GM12878 (cell line): Measurements from ENCODE around the gene C16orf74. TPM values are rescaled to one million over a fixed set of nuclear protein-coding genes. Genes with fewer than 3 reads are reported as not detected.

Experiments used
- ASH2L ChIP-seq: fragments of 300-600, 200-600 bp; sonication (generic); IDR thresholded peaks from 2 replicates; pipeline ENCODE4 v1.6.1; 2017; ENCODE audit warnings: low read depth, mild to moderate bottlenecking, borderline replicate concordance
- ATF7 ChIP-seq: fragments of 450-650 bp; IDR thresholded peaks from 2 replicates; pipeline ENCODE4 v1.6.1; 2016; ENCODE audit warnings: low read depth, mild to moderate bottlenecking
- CBX3 ChIP-seq: fragments of 200-600 bp; sonication (generic); IDR thresholded peaks from 2 replicates; pipeline ENCODE4 v1.6.1; 2016; ENCODE audit warnings: low read depth, borderline replicate concordance
- KLF5 ChIP-seq: fragments of 450-650 bp; IDR thresholded peaks from 2 replicates; pipeline ENCODE4 v1.6.1; 2014; ENCODE audit warnings: mild to moderate bottlenecking; ENCODE audit not compliant: partially characterized antibody
- MXI1 ChIP-seq: fragments of 150-350 bp; IDR thresholded peaks from 2 replicates; pipeline ENCODE4 v1.6.1; 2011; ENCODE audit warnings: low read depth, mild to moderate bottlenecking, inconsistent platforms, low read length, improper control_type of control experiment
- MYB ChIP-seq: fragments of 150-350 bp; IDR thresholded peaks from 2 replicates; pipeline ENCODE4 v1.6.1; 2014; ENCODE audit warnings: mild to moderate bottlenecking, low read depth, low read length, borderline replicate concordance
- NFYB ChIP-seq: IDR thresholded peaks from 2 replicates; pipeline ENCODE4 v1.6.1; 2011; ENCODE audit warnings: low read depth, mild to moderate bottlenecking, low read length, improper control_type of control experiment, moderate library complexity; ENCODE audit not compliant: insufficient read depth
- NRF1 ChIP-seq: conservative IDR thresholded peaks from 2 replicates; pipeline ENCODE4 v1.6.1; 2011; ENCODE audit warnings: mild to moderate bottlenecking, low read depth, low read length, improper control_type of control experiment
- POLR2A ChIP-seq: IDR thresholded peaks from 2 replicates; pipeline ENCODE4 v1.6.1; 2011; ENCODE audit warnings: low read depth, mild to moderate bottlenecking, low read length
- RFX5 ChIP-seq: IDR thresholded peaks from 2 replicates; pipeline ENCODE4 v1.6.1; 2011; ENCODE audit warnings: low read depth, low read length, improper control_type of control experiment
- SPI1 ChIP-seq: IDR thresholded peaks from 2 replicates; pipeline ENCODE4 v1.6.1; 2011; ENCODE audit warnings: low read depth, mild to moderate bottlenecking, low read length, moderate library complexity, borderline replicate concordance; ENCODE audit not compliant: insufficient read depth
- SUZ12 ChIP-seq: fragments of 200-600 bp; sonication (generic); IDR thresholded peaks from one replicate; pipeline ENCODE4 v1.6.1; 2018; ENCODE audit warnings: antibody characterized with exemption, mild to moderate bottlenecking; ENCODE audit not compliant: unreplicated experiment
- TCF3 ChIP-seq: IDR thresholded peaks from 2 replicates; pipeline ENCODE4 v1.6.1; 2012; ENCODE audit warnings: low read depth, mild to moderate bottlenecking, low read length, borderline replicate concordance; ENCODE audit not compliant: insufficient read depth
- ZNF24 ChIP-seq: fragments of 450-650 bp; IDR thresholded peaks from 2 replicates; pipeline ENCODE4 v1.6.1; 2017; ENCODE audit warnings: antibody characterized with exemption, mild to moderate bottlenecking
- ZNF622 ChIP-seq: fragments of 450-650 bp; IDR thresholded peaks from 2 replicates; pipeline ENCODE4 v1.6.1; 2017; ENCODE audit warnings: mild to moderate bottlenecking, inconsistent platforms
- ZSCAN29 ChIP-seq: fragments of 450-650 bp; IDR thresholded peaks from 2 replicates; pipeline ENCODE4 v1.6.1; 2017; ENCODE audit warnings: mild to moderate bottlenecking, moderate library complexity
- polyA plus RNA-seq, 11 experiments: library from polyadenylated mRNA; depleted of rRNA in 4 of 11; unstranded in 6 of 11; stranded (reverse) in 5 of 11; fragments of >200 nt; fragmentation: Nextera tagmentation in 4 of 11; fragmentation: Illumina TruSeq in 1 of 11; extraction: Ambion mirVana in 4 of 11; extraction: Trizol in 1 of 11; gene quantifications; 1 replicate in 1 of 11; 2 replicates in 10 of 11; pipeline versions ENCODE4 v1.2.1 to v1.2.3, GENCODE V29; 2011 to 2016; ENCODE audit warnings: inconsistent platforms in 2 of 11, missing spikeins in 2 of 11, low read depth in 1 of 11
- total RNA-seq, 4 experiments: library from RNA; depleted of rRNA in 3 of 4; stranded (reverse); fragments of >200 nt in 3 of 4; fragmentation: Illumina TruSeq in 1 of 4; extraction: Trizol in 1 of 4; gene quantifications; 2 replicates each; pipeline versions ENCODE4 v1.2.1 to v1.2.3, GENCODE V29; 2013 to 2021
- TF ChIP-seq, protein P1 (sequence below): IDR thresholded peaks from 2 replicates; pipeline ENCODE4 v1.6.1; 2012; ENCODE audit warnings: improper control_type of control experiment, low read depth, low read length; ENCODE audit not compliant: insufficient replicate concordance
- TF ChIP-seq, protein P2 (sequence below): fragments of 450-650 bp; IDR thresholded peaks from 2 replicates; pipeline ENCODE4 v1.6.1; 2017; ENCODE audit warnings: mild to moderate bottlenecking, moderate library complexity
- TF ChIP-seq, protein P3 (sequence below), 3 experiments: IDR thresholded peaks in 2 of 3; conservative IDR thresholded peaks in 1 of 3; 2 replicates each; pipeline ENCODE4 v1.5.1; 2011; ENCODE audit warnings: low read depth in 3 of 3, low read length in 3 of 3, mild to moderate bottlenecking in 3 of 3, control low read depth in 2 of 3, moderate library complexity in 2 of 3, inconsistent platforms in 1 of 3, mixed read lengths in 1 of 3; ENCODE audit not compliant: control insufficient read depth in 2 of 3, insufficient read depth in 1 of 3; ENCODE audit errors: extremely low read depth in 1 of 3

Gene C16orf74
- total and polyA plus RNA-seq, 10 of the 15 experiments (the other 5 are each of a cell fraction or from before 2014, with no cell fraction given) = 0.23 to 20.1 (median 6.8) TPM

DNA sequence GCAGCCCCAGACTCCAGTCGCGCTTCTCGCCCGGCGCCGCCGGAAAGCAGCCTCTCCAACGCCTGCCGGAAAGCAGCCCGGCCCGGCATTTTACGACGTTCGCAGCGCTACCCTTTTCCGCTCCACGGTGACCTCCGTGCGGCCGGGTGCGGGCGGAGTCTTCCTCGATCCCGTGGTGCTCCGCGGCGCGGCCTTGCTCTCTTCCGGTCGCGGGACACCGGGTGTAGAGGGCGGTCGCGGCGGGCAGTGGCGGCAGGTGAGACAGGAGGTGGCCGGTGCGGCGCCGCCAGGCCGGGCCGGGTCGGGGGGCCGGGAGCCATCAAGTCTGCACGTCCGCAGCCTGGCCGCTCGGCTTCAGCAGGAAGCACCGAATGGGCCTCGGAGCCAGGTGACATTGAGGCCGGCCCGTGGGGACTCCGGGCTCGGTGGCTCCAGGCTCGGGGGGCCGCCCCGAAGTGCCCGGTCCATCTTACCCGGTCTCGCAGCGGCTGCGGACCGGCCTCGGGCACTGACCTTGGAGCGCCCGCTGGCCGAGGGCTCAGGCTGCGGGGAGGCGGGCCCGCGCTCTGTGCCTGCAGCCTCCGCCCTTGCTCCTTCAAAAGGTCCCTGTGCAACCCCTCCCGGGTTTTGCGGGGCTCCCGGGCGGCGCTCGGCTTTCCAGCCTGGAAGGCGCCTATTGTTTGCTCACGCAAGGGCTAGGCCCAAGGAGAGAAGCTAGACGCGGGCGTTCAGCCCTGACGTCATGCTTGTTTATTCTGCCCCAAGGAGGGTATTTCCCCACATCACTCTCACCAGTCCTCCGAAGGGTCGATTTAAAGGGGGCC lies 48.8 kb upstream of the C16orf74 start, which contains the start of the genes COX4I1 and EMC8 (continued):
- 0 out of 2 replicates have a peak, but pooled peaks have one; percentile 64 for TF ChIP-seq TCF3
- TF ChIP-seq RFX5 = no peak
- TF ChIP-seq ATF7 = peak; percentile 94
- TF ChIP-seq, protein P1, sequence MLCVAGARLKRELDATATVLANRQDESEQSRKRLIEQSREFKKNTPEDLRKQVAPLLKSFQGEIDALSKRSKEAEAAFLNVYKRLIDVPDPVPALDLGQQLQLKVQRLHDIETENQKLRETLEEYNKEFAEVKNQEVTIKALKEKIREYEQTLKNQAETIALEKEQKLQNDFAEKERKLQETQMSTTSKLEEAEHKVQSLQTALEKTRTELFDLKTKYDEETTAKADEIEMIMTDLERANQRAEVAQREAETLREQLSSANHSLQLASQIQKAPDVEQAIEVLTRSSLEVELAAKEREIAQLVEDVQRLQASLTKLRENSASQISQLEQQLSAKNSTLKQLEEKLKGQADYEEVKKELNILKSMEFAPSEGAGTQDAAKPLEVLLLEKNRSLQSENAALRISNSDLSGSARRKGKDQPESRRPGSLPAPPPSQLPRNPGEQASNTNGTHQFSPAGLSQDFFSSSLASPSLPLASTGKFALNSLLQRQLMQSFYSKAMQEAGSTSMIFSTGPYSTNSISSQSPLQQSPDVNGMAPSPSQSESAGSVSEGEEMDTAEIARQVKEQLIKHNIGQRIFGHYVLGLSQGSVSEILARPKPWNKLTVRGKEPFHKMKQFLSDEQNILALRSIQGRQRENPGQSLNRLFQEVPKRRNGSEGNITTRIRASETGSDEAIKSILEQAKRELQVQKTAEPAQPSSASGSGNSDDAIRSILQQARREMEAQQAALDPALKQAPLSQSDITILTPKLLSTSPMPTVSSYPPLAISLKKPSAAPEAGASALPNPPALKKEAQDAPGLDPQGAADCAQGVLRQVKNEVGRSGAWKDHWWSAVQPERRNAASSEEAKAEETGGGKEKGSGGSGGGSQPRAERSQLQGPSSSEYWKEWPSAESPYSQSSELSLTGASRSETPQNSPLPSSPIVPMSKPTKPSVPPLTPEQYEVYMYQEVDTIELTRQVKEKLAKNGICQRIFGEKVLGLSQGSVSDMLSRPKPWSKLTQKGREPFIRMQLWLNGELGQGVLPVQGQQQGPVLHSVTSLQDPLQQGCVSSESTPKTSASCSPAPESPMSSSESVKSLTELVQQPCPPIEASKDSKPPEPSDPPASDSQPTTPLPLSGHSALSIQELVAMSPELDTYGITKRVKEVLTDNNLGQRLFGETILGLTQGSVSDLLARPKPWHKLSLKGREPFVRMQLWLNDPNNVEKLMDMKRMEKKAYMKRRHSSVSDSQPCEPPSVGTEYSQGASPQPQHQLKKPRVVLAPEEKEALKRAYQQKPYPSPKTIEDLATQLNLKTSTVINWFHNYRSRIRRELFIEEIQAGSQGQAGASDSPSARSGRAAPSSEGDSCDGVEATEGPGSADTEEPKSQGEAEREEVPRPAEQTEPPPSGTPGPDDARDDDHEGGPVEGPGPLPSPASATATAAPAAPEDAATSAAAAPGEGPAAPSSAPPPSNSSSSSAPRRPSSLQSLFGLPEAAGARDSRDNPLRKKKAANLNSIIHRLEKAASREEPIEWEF = no peak
- TF ChIP-seq SPI1 = no peak
- TF ChIP-seq NRF1 = 0 out of 2 replicates have a peak, but pooled peaks have one; percentile 2
- TF ChIP-seq, protein P2, sequence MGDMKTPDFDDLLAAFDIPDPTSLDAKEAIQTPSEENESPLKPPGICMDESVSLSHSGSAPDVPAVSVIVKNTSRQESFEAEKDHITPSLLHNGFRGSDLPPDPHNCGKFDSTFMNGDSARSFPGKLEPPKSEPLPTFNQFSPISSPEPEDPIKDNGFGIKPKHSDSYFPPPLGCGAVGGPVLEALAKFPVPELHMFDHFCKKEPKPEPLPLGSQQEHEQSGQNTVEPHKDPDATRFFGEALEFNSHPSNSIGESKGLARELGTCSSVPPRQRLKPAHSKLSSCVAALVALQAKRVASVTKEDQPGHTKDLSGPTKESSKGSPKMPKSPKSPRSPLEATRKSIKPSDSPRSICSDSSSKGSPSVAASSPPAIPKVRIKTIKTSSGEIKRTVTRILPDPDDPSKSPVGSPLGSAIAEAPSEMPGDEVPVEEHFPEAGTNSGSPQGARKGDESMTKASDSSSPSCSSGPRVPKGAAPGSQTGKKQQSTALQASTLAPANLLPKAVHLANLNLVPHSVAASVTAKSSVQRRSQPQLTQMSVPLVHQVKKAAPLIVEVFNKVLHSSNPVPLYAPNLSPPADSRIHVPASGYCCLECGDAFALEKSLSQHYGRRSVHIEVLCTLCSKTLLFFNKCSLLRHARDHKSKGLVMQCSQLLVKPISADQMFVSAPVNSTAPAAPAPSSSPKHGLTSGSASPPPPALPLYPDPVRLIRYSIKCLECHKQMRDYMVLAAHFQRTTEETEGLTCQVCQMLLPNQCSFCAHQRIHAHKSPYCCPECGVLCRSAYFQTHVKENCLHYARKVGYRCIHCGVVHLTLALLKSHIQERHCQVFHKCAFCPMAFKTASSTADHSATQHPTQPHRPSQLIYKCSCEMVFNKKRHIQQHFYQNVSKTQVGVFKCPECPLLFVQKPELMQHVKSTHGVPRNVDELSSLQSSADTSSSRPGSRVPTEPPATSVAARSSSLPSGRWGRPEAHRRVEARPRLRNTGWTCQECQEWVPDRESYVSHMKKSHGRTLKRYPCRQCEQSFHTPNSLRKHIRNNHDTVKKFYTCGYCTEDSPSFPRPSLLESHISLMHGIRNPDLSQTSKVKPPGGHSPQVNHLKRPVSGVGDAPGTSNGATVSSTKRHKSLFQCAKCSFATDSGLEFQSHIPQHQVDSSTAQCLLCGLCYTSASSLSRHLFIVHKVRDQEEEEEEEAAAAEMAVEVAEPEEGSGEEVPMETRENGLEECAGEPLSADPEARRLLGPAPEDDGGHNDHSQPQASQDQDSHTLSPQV = no peak
- TF ChIP-seq, protein P3, sequence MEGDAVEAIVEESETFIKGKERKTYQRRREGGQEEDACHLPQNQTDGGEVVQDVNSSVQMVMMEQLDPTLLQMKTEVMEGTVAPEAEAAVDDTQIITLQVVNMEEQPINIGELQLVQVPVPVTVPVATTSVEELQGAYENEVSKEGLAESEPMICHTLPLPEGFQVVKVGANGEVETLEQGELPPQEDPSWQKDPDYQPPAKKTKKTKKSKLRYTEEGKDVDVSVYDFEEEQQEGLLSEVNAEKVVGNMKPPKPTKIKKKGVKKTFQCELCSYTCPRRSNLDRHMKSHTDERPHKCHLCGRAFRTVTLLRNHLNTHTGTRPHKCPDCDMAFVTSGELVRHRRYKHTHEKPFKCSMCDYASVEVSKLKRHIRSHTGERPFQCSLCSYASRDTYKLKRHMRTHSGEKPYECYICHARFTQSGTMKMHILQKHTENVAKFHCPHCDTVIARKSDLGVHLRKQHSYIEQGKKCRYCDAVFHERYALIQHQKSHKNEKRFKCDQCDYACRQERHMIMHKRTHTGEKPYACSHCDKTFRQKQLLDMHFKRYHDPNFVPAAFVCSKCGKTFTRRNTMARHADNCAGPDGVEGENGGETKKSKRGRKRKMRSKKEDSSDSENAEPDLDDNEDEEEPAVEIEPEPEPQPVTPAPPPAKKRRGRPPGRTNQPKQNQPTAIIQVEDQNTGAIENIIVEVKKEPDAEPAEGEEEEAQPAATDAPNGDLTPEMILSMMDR (IDR thresholded peaks at IDR 0.05 in 2 of 3, conservative IDR thresholded peaks at IDR 0.05 in 1 of 3; ENCODE audit: control insufficient read depth in 2 of 3, extremely low read depth in 1 of 3, insufficient read depth in 1 of 3, low read depth in 3 of 3, low read length in 3 of 3) = no peak
- no peak for TF ChIP-seq ASH2L
- no peak for TF ChIP-seq SUZ12
- TF ChIP-seq ZNF24 = no peak
- no peak for TF ChIP-seq ZNF622
- no peak for TF ChIP-seq CBX3
- TF ChIP-seq MXI1 = peak; percentile 94
- TF ChIP-seq POLR2A = peak; percentile 98
- TF ChIP-seq NFYB = no peak
- TF ChIP-seq KLF5 = no peak
- no peak for TF ChIP-seq ZSCAN29
- TF ChIP-seq MYB = no peak
